NCI-H1436 (cell line): Measurements from ENCODE around the gene VAPA.
A peak's percentile ranks its signal among the peaks of the same experiment; 100 is the strongest.
"Not testable (repeated sequence)": the region's sequence is repeated elsewhere in the genome, so short reads cannot be mapped to it uniquely, and the experiment has no call there.

Experiments used
- DNase-seq: peaks from one replicate; lab custom pipeline; 2025; lab: John Stamatoyannopoulos, UW

VAPA gene

DNA sequence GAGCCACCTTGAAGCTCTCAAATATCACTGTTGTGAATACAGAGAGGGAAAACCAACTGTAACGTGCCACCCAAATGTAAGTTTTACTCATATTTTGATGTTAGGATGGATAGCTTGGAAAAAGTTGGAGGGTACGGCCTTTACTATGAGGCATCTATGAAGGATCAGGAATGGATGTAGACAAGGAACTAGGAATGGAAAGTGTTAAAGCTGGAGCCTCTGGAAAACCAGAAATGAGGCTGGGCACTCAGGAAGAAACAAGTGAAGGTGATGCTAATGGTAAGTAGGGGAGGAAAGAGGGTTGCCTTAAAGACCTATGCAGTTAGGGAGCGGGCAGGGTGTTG, 27.8 kb upstream of the VAPA start:
- DNase-seq, result no peak

DNA sequence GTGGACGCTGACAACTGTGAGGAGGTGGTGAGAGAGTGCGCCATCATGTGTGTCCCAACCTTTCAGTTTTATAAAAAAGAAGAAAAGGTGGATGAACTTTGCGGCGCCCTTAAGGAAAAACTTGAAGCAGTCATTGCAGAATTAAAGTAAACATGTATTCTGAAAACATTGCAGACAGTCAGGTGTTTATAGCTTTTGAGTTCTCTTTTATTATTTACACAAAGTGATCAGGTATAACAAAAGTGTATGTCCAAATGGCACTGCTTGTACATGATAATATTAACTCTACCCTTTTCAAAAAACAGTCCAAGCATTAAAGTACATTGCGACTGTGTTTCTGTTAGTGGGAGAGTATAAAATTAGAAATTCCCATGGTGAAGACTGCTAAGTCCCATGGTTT, 25.8 kb upstream of the VAPA start:
- no peak for DNase-seq

DNA sequence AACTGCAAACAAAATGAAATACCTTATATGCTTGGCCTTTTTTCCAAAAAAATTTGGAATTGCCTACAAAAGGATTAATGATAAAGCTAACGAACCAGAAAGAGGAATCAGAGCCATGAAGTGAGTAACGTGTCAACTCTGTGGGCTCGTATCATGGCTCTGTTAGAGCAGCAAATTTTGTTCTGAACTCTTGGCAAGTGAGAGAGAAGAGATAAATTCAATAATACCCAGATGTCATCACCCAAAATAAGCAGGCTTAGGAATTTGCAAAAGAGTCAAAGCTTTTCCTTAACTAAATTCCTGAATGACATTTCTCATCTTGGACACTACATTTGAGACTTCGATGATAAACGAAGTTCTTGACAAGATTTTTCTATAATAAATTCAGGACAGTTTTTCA, 23.6 kb upstream of the VAPA start:
- no peak for DNase-seq

DNA sequence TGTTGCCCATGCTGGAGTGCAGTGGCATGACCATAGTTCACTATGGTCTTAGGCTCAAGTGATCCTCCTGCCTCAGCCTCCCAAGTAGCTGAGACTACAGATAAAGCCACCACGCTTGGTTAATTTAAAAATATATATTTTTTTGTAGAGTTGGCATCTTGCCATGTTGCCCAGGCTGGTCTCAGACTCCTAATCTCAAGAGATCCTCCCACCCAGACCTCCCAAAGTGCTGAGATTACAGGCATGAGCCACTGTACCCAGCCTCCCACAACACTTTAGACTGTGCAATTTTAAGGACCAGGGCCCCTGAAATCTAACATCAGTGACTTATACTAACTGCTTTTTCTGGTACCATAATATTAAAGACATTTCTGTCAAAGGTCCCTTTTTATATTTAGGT, 22.9 kb upstream of the VAPA start:
- DNase-seq, result no peak

DNA sequence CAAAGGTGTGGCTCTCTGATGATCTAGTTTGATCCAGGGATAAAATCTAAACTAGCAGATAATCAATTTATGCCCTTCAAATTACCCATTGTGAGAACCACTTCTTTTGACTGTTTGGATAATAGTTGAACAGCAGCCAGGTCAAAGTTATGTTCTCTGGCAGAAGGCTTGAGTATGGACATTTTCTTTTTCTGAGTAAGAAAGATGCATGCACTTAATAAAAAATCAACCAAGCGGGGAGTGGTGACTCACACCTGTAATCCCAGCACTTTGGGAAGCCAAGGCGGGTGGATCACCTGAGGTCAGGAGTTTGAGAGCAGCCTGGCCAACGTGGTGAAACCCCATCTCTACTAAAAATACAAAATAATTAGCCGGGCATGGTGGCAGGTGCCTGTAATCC, 22.3 kb upstream of the VAPA start:
- DNase-seq, result not testable (repeated sequence)

DNA sequence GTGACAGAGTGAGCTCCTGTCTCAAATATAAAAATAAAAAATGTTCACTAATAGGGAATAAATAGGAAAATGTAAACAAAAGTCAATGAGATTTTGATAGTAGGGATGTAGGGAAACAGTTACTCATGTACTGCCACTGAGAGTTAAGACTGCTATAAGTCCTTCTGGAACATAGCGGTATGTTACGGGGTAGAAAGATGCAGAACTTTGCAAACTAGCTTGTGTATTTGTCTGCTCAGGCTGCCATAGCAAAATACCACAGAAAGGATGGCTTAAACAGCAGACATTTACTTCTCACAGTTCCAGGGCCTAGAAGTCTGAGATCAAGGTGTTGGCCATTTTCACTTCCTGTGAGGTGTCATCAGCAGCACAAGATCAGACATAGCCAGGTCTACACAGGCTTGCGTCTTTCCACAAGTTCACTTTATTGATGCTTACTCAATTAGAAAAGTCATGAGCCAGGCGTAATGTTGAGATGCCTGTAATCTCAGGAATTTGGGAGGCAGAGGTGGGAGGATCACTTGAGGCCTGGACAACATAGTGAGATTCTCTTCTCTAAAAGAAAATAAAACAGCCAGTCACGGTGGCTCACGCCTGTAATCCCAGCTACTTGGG, 19.3 kb upstream of the VAPA start:
- no peak for DNase-seq

DNA sequence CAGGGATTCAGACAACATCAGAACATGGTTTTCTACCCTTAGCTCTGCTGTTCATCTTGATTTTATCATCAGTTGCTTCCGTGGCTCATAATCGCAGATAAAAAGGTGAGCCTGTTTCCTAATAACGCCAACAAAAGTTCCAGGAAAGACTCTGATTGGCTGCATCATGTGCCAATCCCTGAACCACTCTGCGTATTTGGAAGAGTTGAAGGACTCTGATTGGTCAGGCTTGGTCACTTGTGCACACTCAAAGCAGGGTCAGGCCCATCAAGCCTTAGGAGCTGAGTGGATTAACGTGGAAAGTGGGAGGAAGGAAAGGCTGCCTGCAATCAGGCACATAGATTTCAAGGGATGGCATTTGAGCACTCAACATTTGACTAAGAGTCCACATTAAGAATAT, 16.7 kb upstream of the VAPA start:
- no peak for DNase-seq

DNA sequence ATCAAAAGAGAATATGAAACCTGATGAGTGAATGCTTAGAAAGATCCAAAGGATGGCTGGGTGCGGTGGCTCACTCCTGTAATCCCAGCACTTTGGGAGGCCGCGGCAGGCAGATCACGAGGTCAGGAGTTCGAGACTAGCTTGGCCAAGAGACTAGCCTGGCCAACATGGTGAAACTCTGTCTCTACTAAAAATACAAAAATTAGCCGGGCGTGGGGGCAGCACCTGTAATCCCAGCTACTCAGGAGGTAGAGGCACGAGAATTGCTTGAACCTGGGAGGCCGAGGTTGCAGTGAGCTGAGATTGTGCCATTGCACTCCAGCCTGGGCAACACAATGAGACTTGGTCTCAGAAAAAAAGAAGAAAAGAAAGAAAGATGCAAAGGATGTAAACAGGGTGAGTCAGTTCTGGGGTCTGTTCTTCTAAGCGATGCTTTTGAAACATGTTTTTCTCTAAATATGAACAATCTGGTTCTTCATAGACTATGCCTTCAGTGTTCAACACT, 16.0 kb upstream of the VAPA start:
- not testable (repeated sequence) for DNase-seq

DNA sequence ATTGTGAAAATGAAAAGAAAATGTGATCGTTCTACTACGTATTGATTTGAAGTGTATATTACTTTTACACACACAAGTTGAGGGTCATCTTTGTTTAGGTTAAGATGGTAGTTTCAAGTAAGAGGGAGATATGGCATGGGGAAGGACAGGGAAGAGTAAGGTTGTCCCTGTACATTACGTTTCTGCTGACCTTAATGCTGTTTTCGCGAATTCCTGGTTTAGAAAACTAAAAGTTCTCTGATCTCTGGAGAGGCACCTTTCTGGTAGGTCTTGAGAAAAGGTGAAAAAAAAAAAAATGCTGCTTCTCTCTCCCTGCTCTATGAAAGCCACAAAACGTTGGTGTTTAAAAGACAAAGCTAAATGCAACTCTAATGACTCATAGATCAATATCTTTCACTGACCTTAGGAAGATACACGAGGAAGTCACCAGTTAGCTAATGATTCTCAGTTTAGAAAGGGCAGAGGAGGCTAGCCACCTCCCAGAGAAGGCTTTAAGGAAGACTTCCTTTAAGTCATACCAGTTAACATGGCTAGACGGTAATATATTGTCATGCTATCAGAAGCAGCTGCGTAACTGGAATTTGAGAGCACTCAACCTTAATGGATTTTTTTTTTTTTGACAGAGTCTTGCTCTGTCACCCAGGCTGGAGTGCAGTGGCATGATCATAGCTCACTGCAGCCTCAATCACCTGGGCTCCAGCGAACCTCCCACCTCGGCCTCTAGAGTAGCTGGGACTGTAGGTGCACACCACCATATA, 14.8 kb upstream of the VAPA start:
- DNase-seq, result no peak

DNA sequence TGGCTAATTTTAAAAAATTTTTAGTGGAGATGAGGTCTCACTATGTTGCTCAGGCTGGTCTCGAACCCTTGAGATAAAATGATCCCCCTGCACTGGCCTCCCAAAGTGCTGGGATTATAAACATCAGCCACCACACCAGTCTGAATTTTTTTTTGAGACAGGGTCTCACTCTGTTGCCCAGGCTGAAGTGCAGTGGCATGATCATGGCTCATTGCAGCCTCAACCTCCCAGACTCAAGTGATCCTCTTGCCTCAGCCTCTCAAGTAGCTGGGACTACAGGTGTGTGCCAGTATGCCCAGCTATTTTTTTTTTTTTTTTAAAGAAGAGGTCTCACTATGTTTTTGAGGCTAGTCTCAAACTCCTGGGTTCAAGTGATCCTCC, 14.3 kb upstream of the VAPA start:
- DNase-seq, result not testable (repeated sequence)

DNA sequence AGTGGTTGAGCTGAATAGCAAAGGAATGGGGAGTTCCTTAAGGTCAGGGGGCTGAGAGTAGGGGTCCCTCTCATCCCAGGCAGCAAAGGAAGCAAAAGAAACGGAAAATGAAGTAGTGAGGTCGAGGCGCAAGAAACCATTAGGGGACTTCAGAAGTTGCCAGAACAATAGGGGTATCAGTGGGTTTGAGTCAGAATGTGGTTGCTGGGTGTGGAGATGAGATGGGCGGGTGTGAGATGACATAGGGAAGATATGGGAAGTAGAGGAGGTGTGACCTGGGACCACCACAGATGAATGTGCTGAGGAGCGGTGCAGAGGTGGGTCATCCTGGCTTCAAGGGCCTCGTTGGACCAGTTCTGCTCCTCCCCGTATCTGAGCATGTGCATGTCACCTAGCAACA, 13.1 kb upstream of the VAPA start:
- no peak for DNase-seq

DNA sequence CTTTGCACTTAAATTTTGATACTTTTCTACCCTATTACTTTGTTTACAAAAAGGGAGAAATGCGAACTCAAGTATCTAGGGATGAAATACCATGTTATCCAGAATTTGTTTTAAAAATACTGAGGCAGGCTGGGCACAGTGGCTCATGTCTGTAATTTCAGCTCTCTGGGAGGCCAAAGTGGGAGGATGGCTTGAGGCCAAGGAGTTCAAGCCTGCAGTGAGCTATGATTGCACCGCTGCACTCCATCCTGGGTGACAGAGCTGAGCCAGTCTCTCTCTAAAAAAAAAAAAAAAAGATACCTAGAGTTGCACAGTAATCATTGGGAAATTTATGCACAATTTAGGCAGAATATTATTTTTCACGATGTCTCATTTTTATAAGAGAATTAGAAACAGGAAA, 12.4 kb upstream of the VAPA start:
- no peak for DNase-seq

DNA sequence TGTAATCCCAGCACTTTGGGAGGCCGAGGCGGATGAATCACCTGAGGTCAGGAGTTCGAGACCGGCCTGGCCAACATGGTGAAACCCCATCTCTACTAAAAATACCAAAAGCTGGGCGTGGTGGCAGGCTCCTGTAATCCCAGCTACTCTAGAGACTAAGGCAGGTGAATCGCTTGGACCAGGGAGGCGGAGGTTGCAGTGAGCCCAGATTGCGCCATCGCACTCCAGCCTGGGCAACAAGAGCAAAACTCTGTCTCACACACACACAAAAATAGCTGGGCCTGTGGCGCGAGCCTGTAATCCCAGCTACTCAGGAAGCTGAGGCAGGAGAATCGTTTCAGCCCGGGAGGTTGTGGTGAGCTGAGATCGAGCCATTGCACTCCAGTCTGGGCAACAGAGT, 11.6 kb upstream of the VAPA start:
- DNase-seq, result not testable (repeated sequence)

DNA sequence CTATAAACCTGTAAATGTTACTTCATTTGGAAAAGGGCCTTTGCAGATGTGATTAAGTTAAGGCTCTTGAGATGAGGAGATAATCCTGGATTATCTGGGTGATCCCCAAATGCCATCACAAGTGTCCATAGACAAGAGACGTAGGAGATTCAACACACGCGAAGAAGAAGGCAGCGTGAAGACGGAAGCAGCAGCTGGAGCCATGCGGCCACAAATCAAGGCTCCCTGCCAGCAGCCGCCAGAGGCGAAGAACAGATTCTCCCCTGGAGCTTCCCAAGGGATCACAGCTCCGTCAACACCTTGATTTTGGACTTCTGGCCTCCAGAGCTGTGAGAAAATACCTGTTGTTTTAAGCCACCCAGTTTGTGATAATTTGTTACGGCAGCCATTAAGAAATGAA, 11.0 kb upstream of the VAPA start:
- no peak for DNase-seq

DNA sequence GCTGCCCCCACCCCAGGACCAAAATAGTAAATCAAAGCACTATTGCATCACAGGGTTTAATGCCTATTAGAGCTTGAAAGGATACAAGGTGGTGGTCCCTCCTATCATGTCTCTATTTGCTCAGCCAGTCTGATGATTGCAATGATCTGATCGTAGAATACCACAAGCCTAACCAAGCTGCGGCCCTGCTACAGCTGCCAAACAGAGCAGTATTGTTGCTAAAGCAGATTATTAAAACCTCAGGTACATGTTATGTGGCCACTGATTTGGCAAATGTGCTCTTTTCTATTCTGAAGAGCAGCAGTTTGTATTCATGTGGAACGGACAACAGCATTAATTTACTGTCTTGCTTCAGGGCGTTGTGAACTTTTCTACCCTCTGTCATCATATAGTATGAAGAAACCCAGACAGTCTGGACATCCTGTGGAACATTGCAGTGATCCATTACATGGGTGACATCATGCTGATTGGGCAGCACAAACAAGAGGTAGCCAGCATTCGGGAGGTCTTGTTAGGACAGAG, 8.4 kb upstream of the VAPA start:
- no peak for DNase-seq

DNA sequence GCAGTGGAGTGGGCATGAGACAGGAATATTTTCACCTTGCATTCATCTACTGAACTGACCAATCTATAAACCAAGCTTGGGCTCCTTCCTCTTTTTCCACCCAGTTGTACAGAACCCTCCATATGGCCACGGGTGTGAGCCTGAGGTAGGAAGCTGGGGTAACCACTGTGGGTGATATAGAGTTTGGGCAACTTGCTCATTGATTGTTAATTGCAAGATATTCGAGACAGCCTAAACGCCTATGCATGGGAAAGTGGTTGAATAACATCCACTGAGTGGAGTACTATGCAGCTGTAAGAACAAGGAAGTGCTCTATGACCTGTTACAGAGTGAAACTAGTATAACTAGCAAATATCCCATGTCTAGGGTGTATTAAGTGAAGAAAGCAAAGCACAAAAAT, 7.3 kb upstream of the VAPA start:
- no peak for DNase-seq

DNA sequence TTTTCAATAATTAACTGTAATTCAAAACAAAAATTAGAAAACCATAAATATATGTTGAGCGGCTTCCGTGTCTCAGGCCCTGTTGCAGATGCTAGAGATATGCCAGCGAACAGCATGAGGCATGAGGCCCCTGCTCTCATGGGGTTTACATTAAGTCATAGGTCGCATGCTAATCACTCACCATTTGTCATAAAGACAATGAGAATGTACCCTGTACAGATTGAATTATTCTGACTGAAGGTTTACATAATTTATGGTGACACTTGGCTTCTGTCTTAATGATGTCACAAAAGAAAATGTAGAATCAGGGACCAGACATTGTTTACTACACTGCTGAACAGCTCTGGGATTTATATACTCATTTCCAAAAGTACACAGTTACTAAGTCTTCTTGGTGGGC, 5.9 kb upstream of the VAPA start:
- DNase-seq, result no peak

DNA sequence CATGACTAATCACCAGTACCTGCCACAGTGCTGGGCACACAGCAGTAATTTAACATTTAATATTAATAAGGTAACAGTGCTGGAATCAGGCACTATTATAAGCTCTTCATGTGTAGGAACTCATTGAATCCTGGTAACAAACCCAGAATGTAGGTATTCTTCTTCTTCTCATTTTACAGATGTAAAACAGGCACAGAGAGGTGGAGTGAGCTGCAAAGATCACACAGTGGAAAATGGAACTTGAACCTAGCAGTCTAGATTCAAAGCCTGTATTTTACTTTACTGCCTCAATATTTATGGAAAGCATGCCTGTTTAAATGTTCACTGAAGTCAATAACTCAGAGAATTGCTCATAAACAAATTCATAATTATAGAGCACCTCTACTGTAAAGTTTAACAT, 3.7 kb upstream of the VAPA start:
- no peak for DNase-seq

DNA sequence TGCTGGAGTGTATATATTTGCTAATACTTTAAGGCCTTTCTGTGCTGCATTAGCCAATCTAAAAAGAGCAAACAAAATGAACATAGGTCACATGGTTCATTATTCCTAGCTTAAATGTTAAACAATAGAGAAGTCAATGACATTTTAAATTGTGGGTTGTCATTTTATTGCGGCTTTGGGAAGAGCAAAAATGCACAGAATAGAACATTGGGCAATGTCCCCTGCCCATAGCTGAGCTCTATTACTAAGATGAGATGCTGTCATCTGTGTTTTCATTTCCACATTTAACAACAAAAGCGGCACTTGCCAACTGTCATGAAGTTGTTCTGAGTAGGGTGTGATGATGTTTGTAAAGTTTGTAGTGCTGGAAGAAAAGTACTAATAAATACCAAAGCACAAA, 3.2 kb upstream of the VAPA start:
- no peak for DNase-seq

DNA sequence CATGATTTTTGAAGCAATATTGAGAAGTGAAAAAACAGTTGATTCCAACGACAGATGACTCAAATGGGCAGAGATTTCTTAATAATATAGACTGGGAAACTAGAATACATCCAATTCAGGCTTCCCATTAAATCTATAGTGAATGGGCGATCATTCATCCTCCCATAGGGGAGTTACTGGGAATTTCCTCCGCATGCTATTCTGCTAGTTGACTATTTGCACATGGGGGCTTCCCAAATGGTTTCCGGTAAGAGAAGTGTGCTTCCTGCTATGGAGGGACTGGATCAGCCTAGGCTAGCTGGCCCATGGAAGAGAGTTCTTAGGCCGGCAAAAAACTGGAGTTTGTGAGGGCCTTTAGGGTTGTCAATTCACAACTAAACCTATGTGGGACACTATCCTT, 2.6 kb upstream of the VAPA start:
- DNase-seq, result no peak

DNA sequence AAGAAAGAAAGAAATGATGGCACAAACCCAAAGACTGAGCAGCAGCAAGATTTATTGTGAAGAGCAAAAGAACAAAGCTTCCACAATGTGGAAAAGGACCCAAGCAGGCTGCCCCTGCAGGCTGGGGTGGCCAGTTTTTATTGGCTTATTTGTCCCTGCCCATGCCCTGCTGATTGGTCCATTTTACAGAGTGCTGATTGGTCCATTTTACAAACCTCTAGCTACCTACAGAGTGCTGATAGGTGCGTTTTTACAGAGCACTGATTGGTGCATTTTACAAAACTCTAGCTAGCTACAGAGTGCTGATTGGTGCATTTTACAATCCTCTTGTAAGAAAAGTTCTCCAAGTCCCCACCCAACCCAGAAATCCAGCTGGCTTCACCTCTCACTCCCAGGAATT, 1.5 kb upstream of the VAPA start:
- DNase-seq, result not testable (repeated sequence)

DNA sequence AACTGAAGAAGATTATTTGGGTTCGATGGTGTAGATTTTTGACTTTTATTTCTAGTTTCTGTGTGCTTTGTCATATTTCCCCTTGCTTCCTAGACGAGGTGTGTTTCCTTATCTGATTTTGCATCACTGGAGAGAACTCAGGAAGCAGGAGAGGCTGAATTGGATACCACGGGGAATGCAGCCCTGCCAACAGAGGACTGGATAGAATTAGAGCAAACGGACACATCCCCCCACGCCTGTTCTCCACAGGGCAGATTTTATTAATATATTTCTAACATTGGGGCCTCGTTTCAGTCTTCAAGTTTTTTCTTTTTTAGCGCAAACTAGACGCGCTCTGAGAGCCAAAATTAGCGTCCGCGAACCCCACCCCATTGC, 678 bp upstream of the VAPA start:
- no peak for DNase-seq

DNA sequence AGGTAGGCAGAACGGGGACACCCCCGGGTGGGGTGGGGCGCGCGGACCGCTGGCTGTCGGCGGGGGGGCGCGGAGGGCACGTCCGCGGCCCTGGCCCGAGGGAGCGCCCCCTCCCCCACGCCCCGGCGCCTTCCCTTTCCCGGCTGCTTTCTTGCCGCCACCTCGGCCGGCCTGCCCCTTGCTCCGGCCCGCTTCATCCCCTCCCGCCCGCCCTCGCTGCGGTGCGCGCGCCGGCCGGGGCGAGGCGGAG, 443 bp downstream of the VAPA start:
- no peak for DNase-seq

DNA sequence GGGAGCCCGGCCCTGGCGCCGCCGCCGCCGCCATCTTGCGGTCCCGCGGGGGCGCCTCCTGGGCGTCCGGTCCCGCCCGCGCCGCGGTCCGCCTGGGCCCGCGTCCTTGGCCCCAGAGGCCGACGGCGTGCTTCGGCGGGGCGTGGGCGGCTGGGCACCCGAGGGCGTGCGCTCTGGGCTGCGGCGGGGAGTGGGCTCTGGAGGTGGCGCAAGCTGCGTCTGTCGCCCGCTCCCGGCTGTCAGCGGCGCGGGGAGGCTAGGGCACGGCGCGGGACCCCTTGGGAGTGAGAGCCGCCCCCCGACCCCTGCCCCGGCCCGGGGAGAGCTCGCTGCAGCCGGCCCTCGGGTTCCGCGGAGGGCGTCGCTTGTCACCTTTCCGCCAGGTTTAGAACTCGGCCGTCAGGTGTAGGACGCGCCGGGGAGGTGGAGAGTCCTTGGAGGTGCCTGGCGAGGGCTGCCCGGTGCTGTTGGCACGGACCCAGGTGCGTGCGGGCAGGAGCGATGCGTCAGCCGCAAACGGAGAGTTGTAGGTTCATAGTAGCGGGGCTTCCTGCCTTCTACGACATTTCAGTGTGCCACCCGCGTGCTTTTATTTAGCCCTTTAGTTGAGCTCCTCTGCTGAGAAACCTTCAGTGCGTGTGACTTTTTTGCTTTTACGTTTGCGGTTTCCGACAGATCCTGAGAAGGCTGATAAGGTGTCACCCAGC, 921 bp downstream of the VAPA start:
- peak; percentile 8 for DNase-seq
